K562 (cell line): ENCODE measurements around the gene FNBP1. TPM values are rescaled to one million over a fixed set of nuclear protein-coding genes. Genes with fewer than 3 reads are reported as not detected.

Source experiments
- ATAC-seq: fragments of 200-7000 bp; cut with Tn5 transposase; 3 replicates; pipeline ENCODE4 v1.9.1; 2020; ENCODE audit warnings: moderate library complexity
- BruUV-seq: library from RNA; stranded (reverse); fragments of 400-500 nt; replicated peaks from 2 replicates; lab custom pipeline; 2021; lab: Mats Ljungman, UMichigan
- CTCF ChIA-PET: fragments of 300-600 bp; formaldehyde crosslinking; extraction: SDS; loops from one replicate; lab custom pipeline; 2021; ENCODE audit warnings: low intra/inter-chr PET ratio; lab: Yijun Ruan, JAX
- POLR2A ChIA-PET: fragments of 300-600, 350-650 bp; sonication (Branson Sonifier 250); formaldehyde crosslinking; extraction: SDS; loops from one replicate; lab custom pipeline; 2021; ENCODE audit warnings: antibody characterized with exemption, inconsistent platforms; lab: Yijun Ruan, JAX
- DNase-seq, 4 experiments: peaks; one replicate each; pipeline versions ENCODE4 v3.0.0 to v3.0.0-alpha.2; 2011 to 2018; ENCODE audit warnings: low spot score in 3 of 4, mixed read lengths in 3 of 4; ENCODE audit errors: extremely low read depth in 1 of 4
- FAIRE-seq: peaks from 2 replicates; lab custom pipeline; 2011; peaks lifted over from hg19 to GRCh38; lab: Jason Lieb, UNC
- H2AFZ ChIP-seq: 2 replicates; pipeline ENCODE4 v1.6.0; 2011; ENCODE audit warnings: low read depth, low read length, control low read depth, inconsistent platforms
- H3K27ac ChIP-seq: fragments of 200-600 bp; 3 replicates; pipeline ENCODE4 v1.8.0; 2011; ENCODE audit warnings: low read depth, mild to moderate bottlenecking, control low read depth, inconsistent platforms, low read length, moderate library complexity, mixed read lengths; ENCODE audit errors: extremely low read depth
- H3K27me3 ChIP-seq, 2 experiments: fragments of 300-600 bp in 1 of 2; 2 replicates in 1 of 2; 3 replicates in 1 of 2; pipeline versions ENCODE4 v1.6.0 to v1.8.0; 2011; ENCODE audit warnings: inconsistent platforms in 2 of 2, low read length in 2 of 2, mild to moderate bottlenecking in 1 of 2, mixed read lengths in 1 of 2, moderate library complexity in 1 of 2; ENCODE audit not compliant: control insufficient read depth in 2 of 2, insufficient read depth in 2 of 2
- H3K36me3 ChIP-seq: fragments of 300-600 bp; 3 replicates; pipeline ENCODE4 v1.8.0; 2011; ENCODE audit warnings: mild to moderate bottlenecking, low read length, inconsistent platforms; ENCODE audit not compliant: control insufficient read depth, insufficient read depth
- H3K4me1 ChIP-seq, 2 experiments: fragments of 200-600 bp in 1 of 2; replicated peaks in 1 of 2; 2 replicates in 1 of 2; 3 replicates in 1 of 2; pipeline versions ENCODE4 v1.5.1 to v1.8.0; 2011; ENCODE audit warnings: inconsistent platforms in 2 of 2, low read length in 2 of 2, mild to moderate bottlenecking in 1 of 2, mixed read lengths in 1 of 2, moderate library complexity in 1 of 2; ENCODE audit not compliant: control insufficient read depth in 2 of 2, insufficient read depth in 2 of 2
- H3K4me2 ChIP-seq: 2 replicates; pipeline ENCODE4 v1.6.1; 2011; ENCODE audit warnings: low read length, control low read depth, inconsistent platforms, mixed read lengths; ENCODE audit not compliant: insufficient read depth
- H3K4me3 ChIP-seq: fragments of 200-600 bp; sonication (generic), shearing (Covaris generic); 2 replicates; pipeline ENCODE4 v1.5.1; 2016; ENCODE audit warnings: control low read depth, inconsistent platforms
- H3K79me2 ChIP-seq: fragments of 200-600 bp; 3 replicates; pipeline ENCODE4 v1.8.0; 2011; ENCODE audit warnings: low read length, inconsistent platforms; ENCODE audit not compliant: control insufficient read depth, insufficient read depth
- H3K9ac ChIP-seq, 2 experiments: 2 replicates each; pipeline versions ENCODE4 v1.6.0 to v1.6.1; 2011; ENCODE audit warnings: low read depth in 2 of 2, low read length in 2 of 2, control low read depth in 1 of 2, inconsistent platforms in 1 of 2, mild to moderate bottlenecking in 1 of 2, mixed read lengths in 1 of 2; ENCODE audit not compliant: insufficient read depth in 1 of 2
- H3K9me1 ChIP-seq: one replicate; pipeline ENCODE4 v1.6.0; 2011; ENCODE audit warnings: inconsistent platforms, mild to moderate bottlenecking, low read length, moderate library complexity; ENCODE audit not compliant: control insufficient read depth, insufficient read depth
- H3K9me3 ChIP-seq: replicated peaks from 2 replicates; pipeline ENCODE4 v1.5.1; 2011; ENCODE audit warnings: low read depth, low read length, inconsistent platforms; ENCODE audit not compliant: control insufficient read depth, insufficient read depth
- H4K20me1 ChIP-seq: replicated peaks from 2 replicates; pipeline ENCODE4 v1.6.1; 2011; ENCODE audit warnings: low read length, inconsistent platforms, mixed read lengths; ENCODE audit not compliant: control insufficient read depth, insufficient read depth
- CAMTA2 ChIP-seq: fragments of 250-450 bp; sonication (Bioruptor Pico); conservative IDR thresholded peaks from 2 replicates; pipeline ENCODE4 v1.5.1; 2022
- HMG20A ChIP-seq: fragments of 450-650 bp; formaldehyde crosslinking; conservative IDR thresholded peaks from 2 replicates; pipeline ENCODE4 v1.4.0; 2020; ENCODE audit warnings: mild to moderate bottlenecking, mixed read lengths
- NCOA1 ChIP-seq: fragments of 450-650 bp; IDR thresholded peaks from 2 replicates; pipeline ENCODE4 v1.6.1; 2016; ENCODE audit warnings: low read depth
- NFIC ChIP-seq: fragments of 450-650 bp; IDR thresholded peaks from 2 replicates; pipeline ENCODE4 v1.6.1; 2017; ENCODE audit warnings: mild to moderate bottlenecking, inconsistent platforms
- PHF20 ChIP-seq: fragments of 450-650 bp; IDR thresholded peaks from 2 replicates; pipeline ENCODE4 v1.6.1; 2018; ENCODE audit not compliant: partially characterized antibody
- PYGO2 ChIP-seq: fragments of 450-650 bp; IDR thresholded peaks from 2 replicates; pipeline ENCODE4 v1.6.1; 2016; ENCODE audit warnings: mild to moderate bottlenecking, missing genetic modification characterization, moderate library complexity, missing compliant biosample characterization
- RBM15 ChIP-seq: fragments of 200-400 bp; formaldehyde crosslinking; IDR thresholded peaks from 2 replicates; pipeline ENCODE4 v1.6.1; 2018; ENCODE audit warnings: mild to moderate bottlenecking, low read length, moderate library complexity; ENCODE audit not compliant: insufficient read depth
- YBX1 ChIP-seq: fragments of 450-650 bp; IDR thresholded peaks from 2 replicates; pipeline ENCODE4 v1.7.1; 2016; ENCODE audit warnings: mild to moderate bottlenecking
- WGBS: fragments of 100-300 bp; shearing (Covaris generic); methylation state at CpG from one replicate; pipeline ENCODE4 v1.1.6; 2016; ENCODE audit warnings: low coverage, mixed read lengths; ENCODE audit not compliant: insufficient coverage; ENCODE audit errors: missing lambda C conversion rate; 5-methylcytosine and 5-hydroxymethylcytosine counted together
- in situ Hi-C: fragments of 300-500 bp; cut with MboI; formaldehyde crosslinking; loops from 4 replicates; pipeline ENCODE4 v1.15.0; 2018; ENCODE audit warnings: inconsistent platforms, mixed read lengths
- intact Hi-C: fragments of 100-400 bp; cut with micrococcal nuclease; formaldehyde crosslinking; loops from 2 replicates; pipeline ENCODE4 v1.14.2; 2022
- polyA plus RNA-seq, 8 experiments: library from polyadenylated mRNA; depleted of rRNA in 4 of 8; stranded (reverse) in 5 of 8; unstranded in 3 of 8; fragments of >200 nt; fragmentation: Nextera tagmentation in 2 of 8; fragmentation: Illumina TruSeq in 1 of 8; extraction: Ambion mirVana in 2 of 8; extraction: Trizol in 1 of 8; gene quantifications; 2 replicates each; pipeline versions ENCODE4 v1.2.1 to v1.2.3, GENCODE V29; 2011 to 2014; ENCODE audit warnings: inconsistent platforms in 1 of 8, missing spikeins in 1 of 8
- total RNA-seq, 7 experiments: library from RNA; depleted of rRNA in 6 of 7; stranded (reverse); fragments of >200 nt in 6 of 7; fragmentation: Illumina TruSeq in 2 of 7; extraction: Trizol in 2 of 7; gene quantifications; 2 replicates each; pipeline versions ENCODE4 v1.2.1 to v1.2.3, GENCODE V29; 2011 to 2021; ENCODE audit warnings: low replicate concordance in 1 of 7
- TF ChIP-seq, protein P1 (sequence below), 2 experiments: fragments of 250-450 bp in 1 of 2; fragments of 450-650 bp in 1 of 2; sonication (Bioruptor Pico) in 1 of 2; IDR thresholded peaks; 2 replicates each; pipeline versions ENCODE4 v1.6.1 to v1.8.0; 2016 to 2021; ENCODE audit warnings: mild to moderate bottlenecking in 2 of 2, moderate library complexity in 2 of 2, missing compliant biosample characterization in 1 of 2, missing genetic modification characterization in 1 of 2
- TF ChIP-seq, protein P2 (sequence below): fragments of 250-450 bp; sonication (Bioruptor Pico); IDR thresholded peaks from 2 replicates; pipeline ENCODE4 v1.4.0; 2020

The FNBP1 gene
- total and polyA plus RNA-seq, 9 of the 15 experiments (the other 6 are each of a cell fraction or from before 2014, with no cell fraction given): 1.8 to 14.9 (median 7.6) TPM

GRCh38 chr9:129939431-129939830 lies 103.6 kb downstream of the FNBP1 start (continued):
- TF ChIP-seq, protein P1, sequence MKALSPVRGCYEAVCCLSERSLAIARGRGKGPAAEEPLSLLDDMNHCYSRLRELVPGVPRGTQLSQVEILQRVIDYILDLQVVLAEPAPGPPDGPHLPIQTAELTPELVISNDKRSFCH (CRISPR knock-in tag; IDR thresholded peaks at IDR 0.05): no peak
- TF ChIP-seq, protein P1 (tag; IDR thresholded peaks at IDR 0.05): no peak
- TF ChIP-seq CAMTA2 (CRISPR knock-in tag): no peak
- no peak for TF ChIP-seq YBX1

- DNase-seq: peak in 1 of 4 experiments; percentile 25
- no peak for TF ChIP-seq PHF20
- TF ChIP-seq NFIC: peak; percentile 66
- TF ChIP-seq RBM15: no peak
- TF ChIP-seq PYGO2: no peak
- TF ChIP-seq, protein P2, sequence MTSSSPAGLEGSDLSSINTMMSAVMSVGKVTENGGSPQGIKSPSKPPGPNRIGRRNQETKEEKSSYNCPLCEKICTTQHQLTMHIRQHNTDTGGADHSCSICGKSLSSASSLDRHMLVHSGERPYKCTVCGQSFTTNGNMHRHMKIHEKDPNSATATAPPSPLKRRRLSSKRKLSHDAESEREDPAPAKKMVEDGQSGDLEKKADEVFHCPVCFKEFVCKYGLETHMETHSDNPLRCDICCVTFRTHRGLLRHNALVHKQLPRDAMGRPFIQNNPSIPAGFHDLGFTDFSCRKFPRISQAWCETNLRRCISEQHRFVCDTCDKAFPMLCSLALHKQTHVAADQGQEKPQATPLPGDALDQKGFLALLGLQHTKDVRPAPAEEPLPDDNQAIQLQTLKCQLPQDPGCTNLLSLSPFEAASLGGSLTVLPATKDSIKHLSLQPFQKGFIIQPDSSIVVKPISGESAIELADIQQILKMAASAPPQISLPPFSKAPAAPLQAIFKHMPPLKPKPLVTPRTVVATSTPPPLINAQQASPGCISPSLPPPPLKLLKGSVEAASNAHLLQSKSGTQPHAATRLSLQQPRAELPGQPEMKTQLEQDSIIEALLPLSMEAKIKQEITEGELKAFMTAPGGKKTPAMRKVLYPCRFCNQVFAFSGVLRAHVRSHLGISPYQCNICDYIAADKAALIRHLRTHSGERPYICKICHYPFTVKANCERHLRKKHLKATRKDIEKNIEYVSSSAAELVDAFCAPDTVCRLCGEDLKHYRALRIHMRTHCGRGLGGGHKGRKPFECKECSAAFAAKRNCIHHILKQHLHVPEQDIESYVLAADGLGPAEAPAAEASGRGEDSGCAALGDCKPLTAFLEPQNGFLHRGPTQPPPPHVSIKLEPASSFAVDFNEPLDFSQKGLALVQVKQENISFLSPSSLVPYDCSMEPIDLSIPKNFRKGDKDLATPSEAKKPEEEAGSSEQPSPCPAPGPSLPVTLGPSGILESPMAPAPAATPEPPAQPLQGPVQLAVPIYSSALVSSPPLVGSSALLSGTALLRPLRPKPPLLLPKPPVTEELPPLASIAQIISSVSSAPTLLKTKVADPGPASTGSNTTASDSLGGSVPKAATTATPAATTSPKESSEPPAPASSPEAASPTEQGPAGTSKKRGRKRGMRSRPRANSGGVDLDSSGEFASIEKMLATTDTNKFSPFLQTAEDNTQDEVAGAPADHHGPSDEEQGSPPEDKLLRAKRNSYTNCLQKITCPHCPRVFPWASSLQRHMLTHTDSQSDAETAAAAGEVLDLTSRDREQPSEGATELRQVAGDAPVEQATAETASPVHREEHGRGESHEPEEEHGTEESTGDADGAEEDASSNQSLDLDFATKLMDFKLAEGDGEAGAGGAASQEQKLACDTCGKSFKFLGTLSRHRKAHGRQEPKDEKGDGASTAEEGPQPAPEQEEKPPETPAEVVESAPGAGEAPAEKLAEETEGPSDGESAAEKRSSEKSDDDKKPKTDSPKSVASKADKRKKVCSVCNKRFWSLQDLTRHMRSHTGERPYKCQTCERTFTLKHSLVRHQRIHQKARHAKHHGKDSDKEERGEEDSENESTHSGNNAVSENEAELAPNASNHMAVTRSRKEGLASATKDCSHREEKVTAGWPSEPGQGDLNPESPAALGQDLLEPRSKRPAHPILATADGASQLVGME: no peak
- TF ChIP-seq HMG20A: no peak
- TF ChIP-seq NCOA1: no peak
- Histone ChIP-seq H3K9ac (no peak overlapping the region), H3K4me2 (no peak overlapping the region), H3K4me3 (no peak overlapping the region), H3K79me2 (no peaks in the 10 kb centered on the region), H3K9me3 (peaks cover 7% of the 10 kb centered on the region), H3K27me3 (no peaks in the 10 kb centered on the region), H2AFZ (no peak overlapping the region), H3K9me1 (no peaks in the 10 kb centered on the region), H3K27ac (no peak overlapping the region), H4K20me1 (no peaks in the 10 kb centered on the region), H3K4me1 (peaks cover 0 to 12% of the 10 kb centered on the region in 2 experiments; a peak in 4 of 5 replicates), H3K36me3 (no peaks in the 10 kb centered on the region)
- POLR2A ChIA-PET: no interaction called here
- no peak for ATAC-seq
- CTCF ChIA-PET: no interaction called here
- no TSS peak for BruUV-seq
- no peak for FAIRE-seq
- WGBS: 35% methylated on average over 2 of the region's 2 CpGs
- intact Hi-C loops: no loop called here
- in situ Hi-C loops: no loop called here
Measured at GRCh38 chr9:129938291-129938979, 104.6 kb downstream of the FNBP1 start.
